SU-DHL-6 (cell line): Measurements from ENCODE around the gene PECR.

ENCODE experiments used
- EZH2phosphoT487 ChIP-seq: fragments of 200-600 bp; sonication (generic), shearing (Covaris generic); conservative IDR thresholded peaks from 2 replicates; pipeline ENCODE4 v1.6.1; 2018; ENCODE audit warnings: mild to moderate bottlenecking, antibody characterized with exemption, low read length, moderate library complexity, mixed read lengths
- TF ChIP-seq, protein P1 (sequence below): fragments of 200-600 bp; sonication (generic); IDR thresholded peaks from one replicate; pipeline ENCODE4 v1.5.1; 2017; ENCODE audit warnings: antibody characterized with exemption, mild to moderate bottlenecking, low read length, moderate library complexity; ENCODE audit not compliant: insufficient read depth, poor library complexity, severe bottlenecking

DNA sequence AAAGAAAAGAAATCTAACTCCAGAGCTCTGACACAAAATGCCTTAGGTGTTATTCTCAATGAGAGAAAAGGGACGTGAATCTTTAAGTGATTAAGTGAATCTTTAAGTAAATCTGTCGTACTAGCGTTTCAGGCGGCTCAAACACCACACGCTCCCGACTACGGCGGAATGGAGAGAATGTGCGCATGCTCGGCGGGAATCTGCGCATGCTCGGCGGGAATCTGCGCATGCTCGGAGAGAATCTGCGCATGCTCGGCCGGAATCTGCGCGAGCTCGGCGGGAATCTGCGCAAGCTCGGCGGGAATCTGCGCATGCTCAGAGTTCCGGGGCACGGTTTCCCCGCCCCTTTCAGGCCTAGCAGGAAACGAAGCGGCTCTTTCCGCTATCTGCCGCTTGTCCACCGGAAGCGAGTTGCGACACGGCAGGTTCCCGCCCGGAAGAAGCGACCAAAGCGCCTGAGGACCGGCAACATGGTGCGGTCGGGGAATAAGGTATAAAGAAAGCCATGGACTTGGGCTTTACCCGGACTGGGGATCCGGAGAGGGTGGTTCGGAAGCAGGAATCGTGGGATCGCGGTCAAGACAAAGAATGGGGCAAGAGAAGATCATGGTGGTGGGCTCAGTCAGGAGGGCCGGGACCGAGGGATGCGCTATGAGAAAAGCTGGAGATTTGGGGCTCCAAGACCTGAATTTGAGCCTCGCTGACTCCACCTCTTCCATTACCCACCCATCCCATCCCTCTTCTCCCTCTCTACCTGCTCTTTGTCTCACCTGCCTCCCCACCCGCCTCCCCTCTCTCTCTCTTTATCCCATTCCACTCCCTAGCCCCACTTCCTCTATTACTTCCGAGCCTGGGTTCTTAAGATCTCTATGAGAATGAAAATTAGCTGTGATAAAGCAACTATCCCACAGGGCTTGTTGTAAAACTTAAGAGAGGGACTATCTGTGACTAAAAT is 27.6 kb upstream of the PECR start, which contains the start of gene XRCC5:
- TF ChIP-seq, protein P1, sequence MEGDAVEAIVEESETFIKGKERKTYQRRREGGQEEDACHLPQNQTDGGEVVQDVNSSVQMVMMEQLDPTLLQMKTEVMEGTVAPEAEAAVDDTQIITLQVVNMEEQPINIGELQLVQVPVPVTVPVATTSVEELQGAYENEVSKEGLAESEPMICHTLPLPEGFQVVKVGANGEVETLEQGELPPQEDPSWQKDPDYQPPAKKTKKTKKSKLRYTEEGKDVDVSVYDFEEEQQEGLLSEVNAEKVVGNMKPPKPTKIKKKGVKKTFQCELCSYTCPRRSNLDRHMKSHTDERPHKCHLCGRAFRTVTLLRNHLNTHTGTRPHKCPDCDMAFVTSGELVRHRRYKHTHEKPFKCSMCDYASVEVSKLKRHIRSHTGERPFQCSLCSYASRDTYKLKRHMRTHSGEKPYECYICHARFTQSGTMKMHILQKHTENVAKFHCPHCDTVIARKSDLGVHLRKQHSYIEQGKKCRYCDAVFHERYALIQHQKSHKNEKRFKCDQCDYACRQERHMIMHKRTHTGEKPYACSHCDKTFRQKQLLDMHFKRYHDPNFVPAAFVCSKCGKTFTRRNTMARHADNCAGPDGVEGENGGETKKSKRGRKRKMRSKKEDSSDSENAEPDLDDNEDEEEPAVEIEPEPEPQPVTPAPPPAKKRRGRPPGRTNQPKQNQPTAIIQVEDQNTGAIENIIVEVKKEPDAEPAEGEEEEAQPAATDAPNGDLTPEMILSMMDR, result no peak
- no peak for TF ChIP-seq EZH2phosphoT487
